IMR-90 (cell line): ENCODE measurements around the gene MEPE. TPM values are rescaled to one million over a fixed set of nuclear protein-coding genes. Genes with fewer than 3 reads are reported as not detected.

ENCODE experiments used
- ATAC-seq: fragments of 200-7000 bp; cut with Tn5 transposase; 2 replicates; pipeline ENCODE4 v1.9.1; 2020; ENCODE audit warnings: low read depth, mild to moderate bottlenecking, moderate library complexity
- BruUV-seq: library from RNA; stranded (reverse); fragments of 400-500 nt; replicated peaks from 2 replicates; lab custom pipeline; 2021; lab: Mats Ljungman, UMichigan
- CTCF ChIA-PET: fragments of 300-600 bp; formaldehyde crosslinking; extraction: SDS; loops from one replicate; lab custom pipeline; 2021; ENCODE audit warnings: antibody characterized with exemption; lab: Yijun Ruan, JAX
- POLR2A ChIA-PET: fragments of 300-600 bp; sonication (Branson Sonifier 250); formaldehyde crosslinking; loops from one replicate; lab custom pipeline; 2022; ENCODE audit warnings: antibody characterized with exemption; ENCODE audit not compliant: unreplicated experiment; lab: Charles Lee
- DNase-seq: peaks from one replicate; pipeline ENCODE4 v3.0.0; 2013
- H2AFZ ChIP-seq: replicated peaks from 2 replicates; pipeline ENCODE3; 2013; ENCODE audit warnings: low read length, mild to moderate bottlenecking; ENCODE audit not compliant: poor library complexity
- H2AK5ac ChIP-seq: 2 replicates; pipeline ENCODE4 v1.6.1; 2013; ENCODE audit warnings: low read depth, low read length, inconsistent platforms
- H2AK9ac ChIP-seq: replicated peaks from 2 replicates; pipeline ENCODE3; 2013; ENCODE audit warnings: mild to moderate bottlenecking, low read depth, low read length, moderate library complexity; ENCODE audit not compliant: poor library complexity
- H2BK120ac ChIP-seq: 2 replicates; pipeline ENCODE4 v1.6.1; 2013; ENCODE audit warnings: low read depth, low read length, inconsistent platforms
- H2BK15ac ChIP-seq: 3 replicates; pipeline ENCODE4 v1.6.1; 2013; ENCODE audit warnings: low read depth, low read length, inconsistent platforms
- H2BK20ac ChIP-seq: 2 replicates; pipeline ENCODE4 v1.6.1; 2013; ENCODE audit warnings: low read depth, mild to moderate bottlenecking, inconsistent platforms, low read length, moderate library complexity
- H2BK5ac ChIP-seq: 2 replicates; pipeline ENCODE4 v1.6.1; 2013; ENCODE audit warnings: mild to moderate bottlenecking, low read depth, low read length, inconsistent platforms; ENCODE audit not compliant: poor library complexity, severe bottlenecking
- H3K14ac ChIP-seq: replicated peaks from 2 replicates; pipeline ENCODE4 v1.6.1; 2013; ENCODE audit warnings: low read depth, low read length, inconsistent platforms
- H3K18ac ChIP-seq: 2 replicates; pipeline ENCODE4 v1.6.1; 2013; ENCODE audit warnings: low read depth, low read length, control low read depth
- H3K23ac ChIP-seq: 2 replicates; pipeline ENCODE4 v1.6.1; 2013; ENCODE audit warnings: low read depth, low read length, inconsistent platforms
- H3K27ac ChIP-seq: 2 replicates; pipeline ENCODE4 v1.5.1; 2013; ENCODE audit warnings: mild to moderate bottlenecking, control low read depth, low read length; ENCODE audit not compliant: insufficient read depth
- H3K27me3 ChIP-seq: 2 replicates; pipeline ENCODE4 v1.6.1; 2013; ENCODE audit warnings: low read length; ENCODE audit not compliant: control insufficient read depth, insufficient read depth
- H3K36me3 ChIP-seq: 2 replicates; pipeline ENCODE4 v1.6.1; 2013; ENCODE audit warnings: low read length, mixed read lengths; ENCODE audit not compliant: control insufficient read depth, insufficient read depth
- H3K4ac ChIP-seq: 2 replicates; pipeline ENCODE4 v1.6.1; 2013; ENCODE audit warnings: low read depth, low read length, inconsistent platforms
- H3K4me1 ChIP-seq: 2 replicates; pipeline ENCODE4 v1.6.1; 2013; ENCODE audit warnings: low read length, mixed read lengths; ENCODE audit not compliant: control insufficient read depth, insufficient read depth
- H3K4me2 ChIP-seq: 2 replicates; pipeline ENCODE4 v1.6.1; 2013; ENCODE audit warnings: low read depth, mild to moderate bottlenecking, control low read depth, low read length, moderate library complexity
- H3K4me3 ChIP-seq: 2 replicates; pipeline ENCODE4 v1.5.1; 2013; ENCODE audit warnings: low read depth, mild to moderate bottlenecking, control low read depth, low read length, moderate library complexity; ENCODE audit not compliant: insufficient read depth
- H3K56ac ChIP-seq: 2 replicates; pipeline ENCODE4 v1.6.1; 2013; ENCODE audit warnings: low read length, inconsistent platforms; ENCODE audit not compliant: insufficient read depth; ENCODE audit errors: extremely low read depth
- H3K79me1 ChIP-seq, 2 experiments: 2 replicates each; pipeline ENCODE4 v1.6.1; 2013; ENCODE audit warnings: low read length in 2 of 2, inconsistent platforms in 1 of 2, low read depth in 1 of 2
- H3K9ac ChIP-seq: 2 replicates; pipeline ENCODE4 v1.6.1; 2013; ENCODE audit warnings: low read depth, low read length, control low read depth
- H3K9me1 ChIP-seq: 2 replicates; pipeline ENCODE4 v1.6.1; 2013; ENCODE audit warnings: low read length, inconsistent platforms; ENCODE audit not compliant: insufficient read depth
- H3K9me3 ChIP-seq: 2 replicates; pipeline ENCODE4 v1.6.1; 2013; ENCODE audit warnings: low read length; ENCODE audit not compliant: control insufficient read depth, insufficient read depth
- H4K20me1 ChIP-seq: 2 replicates; pipeline ENCODE4 v1.6.1; 2013; ENCODE audit warnings: low read length, inconsistent platforms; ENCODE audit not compliant: insufficient read depth
- H4K5ac ChIP-seq: 2 replicates; pipeline ENCODE4 v1.6.1; 2013; ENCODE audit warnings: mild to moderate bottlenecking, low read depth, low read length, control low read depth
- H4K8ac ChIP-seq, 2 experiments: 2 replicates each; pipeline ENCODE4 v1.6.1; 2013; ENCODE audit warnings: low read depth in 2 of 2, low read length in 2 of 2, control low read depth in 1 of 2, inconsistent platforms in 1 of 2
- H4K91ac ChIP-seq: 2 replicates; pipeline ENCODE4 v1.6.1; 2013; ENCODE audit warnings: low read depth, low read length, inconsistent platforms; ENCODE audit not compliant: insufficient read depth
- BHLHE40 ChIP-seq: fragments of 150-350 bp; IDR thresholded peaks from 2 replicates; pipeline ENCODE4 v1.6.1; 2016; ENCODE audit warnings: mild to moderate bottlenecking, low read depth, low read length
- POLR2A ChIP-seq: IDR thresholded peaks from 2 replicates; pipeline ENCODE4 v1.6.1; 2012; ENCODE audit warnings: mild to moderate bottlenecking, low read depth, low read length
- RAD21 ChIP-seq: IDR thresholded peaks from 2 replicates; pipeline ENCODE4 v1.6.1; 2012; ENCODE audit warnings: low read length, improper control_type of control experiment
- SMC3 ChIP-seq: fragments of 150-350 bp; IDR thresholded peaks from 2 replicates; pipeline ENCODE4 v1.6.1; 2016; ENCODE audit warnings: low read depth, mild to moderate bottlenecking, antibody characterized with exemption, low read length, moderate library complexity
- USF2 ChIP-seq: fragments of 150-350 bp; IDR thresholded peaks from 2 replicates; pipeline ENCODE4 v1.6.1; 2017; ENCODE audit warnings: mild to moderate bottlenecking, antibody characterized with exemption, low read length, low read depth
- WGBS, 2 experiments: methylation state at CpG; one replicate each; pipeline versions ENCODE4 v1.1.5 to v1.1.7; 2013; ENCODE audit warnings: missing lambda C conversion rate in 2 of 2; ENCODE audit not compliant: insufficient read length in 1 of 2; ENCODE audit errors: extremely low coverage in 2 of 2; 5-methylcytosine and 5-hydroxymethylcytosine counted together
- dilution Hi-C: fragments of 300-500 bp; cut with HindIII; formaldehyde crosslinking; loops from one replicate; pipeline ENCODE4 v1.14.3; 2018; ENCODE audit warnings: low sequenced_read_pairs; ENCODE audit not compliant: unreplicated experiment
- in situ Hi-C: fragments of 300-500 bp; cut with MboI; formaldehyde crosslinking; loops from 3 replicates; pipeline ENCODE4 v1.14.3; 2019; ENCODE audit warnings: low sequenced_read_pairs, inconsistent platforms, mixed read lengths
- intact Hi-C: fragments of 100-400 bp; cut with micrococcal nuclease; formaldehyde crosslinking; loops from 2 replicates; pipeline ENCODE4 v1.10.0; 2022
- polyA plus RNA-seq, 3 experiments: library from polyadenylated mRNA; depleted of rRNA; stranded (reverse); fragments of >200 nt; gene quantifications; 2 replicates each; pipeline ENCODE4 v1.2.3, GENCODE V29; 2012; ENCODE audit warnings: low replicate concordance in 1 of 3
- total RNA-seq: library from RNA; depleted of rRNA; stranded (reverse); fragments of >200 nt; gene quantifications from 2 replicates; pipeline ENCODE4 v1.2.3, GENCODE V29; 2012
- TF ChIP-seq, protein P1 (sequence below): fragments of 150-350 bp; IDR thresholded peaks from 2 replicates; pipeline ENCODE4 v1.6.1; 2016; ENCODE audit warnings: low read depth, mild to moderate bottlenecking, low read length, moderate library complexity, borderline replicate concordance

MEPE gene
- total and polyA plus RNA-seq, 2 of the 4 experiments (the other 2 are of a cell fraction): not detected

DNA sequence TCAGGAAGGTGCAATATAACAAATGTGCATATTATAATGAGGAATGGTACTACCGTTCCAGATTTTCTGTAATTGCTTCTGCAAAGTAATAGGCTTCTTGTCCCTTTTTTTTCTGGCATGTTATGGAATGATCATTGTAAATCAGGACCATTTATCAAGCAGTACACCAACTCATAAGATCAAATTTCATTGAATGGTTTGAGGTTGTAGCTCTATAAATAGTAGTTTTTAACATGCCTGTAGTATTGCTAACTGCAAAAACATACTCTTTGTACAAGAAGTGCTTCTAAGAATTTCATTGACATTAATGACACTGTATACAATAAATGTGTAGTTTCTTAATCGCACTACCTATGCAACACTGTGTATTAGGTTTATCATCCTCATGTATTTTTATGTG, 20.8 kb upstream of the MEPE start:
- no peaks in the 10 kb centered on the region for H3K9me1 ChIP-seq

More for the DNA sequence above, 20.8 kb upstream of the MEPE start:
- no peak overlapping the region for H3K4me2 ChIP-seq
- no TSS peak for BruUV-seq
- ATAC-seq: no peak
- dilution Hi-C loops: no loop called here
- no peaks in the 10 kb centered on the region for H3K9me3 ChIP-seq
- H2BK120ac ChIP-seq: no peak overlapping the region
- no peak overlapping the region for H2BK5ac ChIP-seq
- H3K36me3 ChIP-seq: no peaks in the 10 kb centered on the region
- no peaks in the 10 kb centered on the region for H3K27me3 ChIP-seq
- no peak overlapping the region for H3K27ac ChIP-seq
- no peak overlapping the region for H3K18ac ChIP-seq
- H2BK15ac ChIP-seq: no peak overlapping the region
- H4K8ac ChIP-seq: no peak overlapping the region
- WGBS, 2 experiments: no CpG with 5 or more reads among the region's 2 CpGs
- no peak for TF ChIP-seq SMC3
- no peak for TF ChIP-seq RAD21
- TF ChIP-seq, protein P1, sequence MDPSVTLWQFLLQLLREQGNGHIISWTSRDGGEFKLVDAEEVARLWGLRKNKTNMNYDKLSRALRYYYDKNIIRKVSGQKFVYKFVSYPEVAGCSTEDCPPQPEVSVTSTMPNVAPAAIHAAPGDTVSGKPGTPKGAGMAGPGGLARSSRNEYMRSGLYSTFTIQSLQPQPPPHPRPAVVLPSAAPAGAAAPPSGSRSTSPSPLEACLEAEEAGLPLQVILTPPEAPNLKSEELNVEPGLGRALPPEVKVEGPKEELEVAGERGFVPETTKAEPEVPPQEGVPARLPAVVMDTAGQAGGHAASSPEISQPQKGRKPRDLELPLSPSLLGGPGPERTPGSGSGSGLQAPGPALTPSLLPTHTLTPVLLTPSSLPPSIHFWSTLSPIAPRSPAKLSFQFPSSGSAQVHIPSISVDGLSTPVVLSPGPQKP: no peak
- TF ChIP-seq USF2: no peak
- TF ChIP-seq BHLHE40: no peak
- TF ChIP-seq POLR2A: no peak
- no peaks in the 10 kb centered on the region for H3K79me1 ChIP-seq
- H3K14ac ChIP-seq: no peak overlapping the region
- no peak overlapping the region for H2BK20ac ChIP-seq
- no peak overlapping the region for H3K4ac ChIP-seq
- H2AK9ac ChIP-seq: no peak overlapping the region
- no peak overlapping the region for H4K5ac ChIP-seq
- H2AFZ ChIP-seq: no peak overlapping the region
- in situ Hi-C loops: no loop called here
- H3K9ac ChIP-seq: no peak overlapping the region
- POLR2A ChIA-PET: no interaction called here
- H3K4me3 ChIP-seq: no peak overlapping the region
- CTCF ChIA-PET: interaction anchor here (1.3 kb wide), 1 partner anchor 13 kb away, joined by 3 read pairs; no protein-coding TSS in a partner anchor
- no peak overlapping the region for H4K91ac ChIP-seq
- intact Hi-C loops: no loop called here
- no peak overlapping the region for H3K23ac ChIP-seq
- no peak overlapping the region for H3K56ac ChIP-seq
- no peaks in the 10 kb centered on the region; the same call in 1 of the 2 replicates for H3K4me1 ChIP-seq
- no peaks in the 10 kb centered on the region for H4K20me1 ChIP-seq
- H2AK5ac ChIP-seq: no peak overlapping the region
- peak; percentile 27 for DNase-seq
